HG02970 (cell line): Measurements from ENCODE around the gene CACNA1F.

Experiments used
- ATAC-seq: cut with Tn5 transposase; IDR thresholded peaks from one replicate; pipeline ENCODE4 v1.9.1; 2021; ENCODE audit warnings: mild to moderate bottlenecking, moderate library complexity, moderate number of reproducible peaks; ENCODE audit not compliant: unreplicated experiment, low FRiP score

Gene CACNA1F

DNA sequence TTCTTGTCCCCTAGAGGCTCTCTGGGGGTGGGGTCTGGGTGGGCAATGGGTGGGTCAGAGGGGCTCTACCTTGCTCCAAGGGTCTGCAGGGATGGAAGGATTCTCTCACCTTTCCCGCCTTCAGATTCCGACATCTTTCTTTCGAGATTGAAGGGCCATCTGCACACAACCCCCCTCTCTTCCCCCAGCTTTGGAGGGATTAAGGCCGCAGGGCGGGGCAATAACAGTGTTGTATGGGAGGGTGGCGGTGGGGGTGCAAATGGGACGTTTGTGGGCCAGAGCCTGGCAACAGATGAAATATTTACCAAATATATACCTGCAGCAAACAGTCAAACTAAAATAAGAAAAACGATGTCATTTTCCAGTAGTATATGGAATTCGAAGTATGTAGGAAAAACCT is at the start of gene CACNA1F:
CACNA1F (minus strand) TSS at position 165 of the 400 bp plus-strand sequence; CDS start at position 134, 31 bp downstream.
- ATAC-seq = no peak

DNA sequence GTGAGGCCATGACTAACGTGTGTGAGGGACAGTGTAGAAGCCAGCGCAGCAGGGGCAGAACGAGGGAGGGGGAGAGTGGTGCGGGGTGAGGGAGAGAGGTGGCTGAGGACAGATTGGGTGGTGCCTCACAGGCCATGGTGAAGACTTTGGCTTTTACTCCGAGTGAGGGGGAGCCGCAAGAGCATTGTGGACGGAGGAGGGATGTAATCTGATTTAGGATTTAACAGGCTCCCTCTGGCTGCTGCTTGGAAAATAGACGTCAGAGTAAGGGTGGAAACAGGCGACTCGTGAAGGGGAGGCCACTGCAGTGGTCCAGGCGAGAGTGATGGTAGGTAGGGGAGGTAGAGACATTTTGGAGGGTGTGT is 49.5 kb upstream of the CACNA1F start:
- no peak for ATAC-seq

DNA sequence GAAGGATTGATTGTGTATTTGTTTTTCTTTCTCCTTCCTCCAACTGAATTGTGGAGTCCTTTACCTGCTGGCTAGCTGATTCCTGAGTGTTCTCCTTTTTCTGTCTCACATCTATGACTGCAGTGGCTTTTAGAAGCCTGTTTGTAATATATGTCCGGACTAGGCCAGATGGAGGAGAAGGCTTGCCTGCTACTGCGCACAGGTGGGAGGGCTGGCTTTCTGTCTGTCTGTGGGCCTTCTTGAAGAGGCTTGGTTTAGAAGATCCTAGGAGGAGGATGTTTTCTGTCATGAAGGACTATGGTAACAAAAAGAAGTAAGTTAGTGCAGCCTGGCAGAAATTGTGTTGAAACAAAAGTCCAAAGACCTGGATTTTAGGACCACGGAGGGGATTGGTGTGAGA is 44.9 kb upstream of the CACNA1F start:
- ATAC-seq = no peak

DNA sequence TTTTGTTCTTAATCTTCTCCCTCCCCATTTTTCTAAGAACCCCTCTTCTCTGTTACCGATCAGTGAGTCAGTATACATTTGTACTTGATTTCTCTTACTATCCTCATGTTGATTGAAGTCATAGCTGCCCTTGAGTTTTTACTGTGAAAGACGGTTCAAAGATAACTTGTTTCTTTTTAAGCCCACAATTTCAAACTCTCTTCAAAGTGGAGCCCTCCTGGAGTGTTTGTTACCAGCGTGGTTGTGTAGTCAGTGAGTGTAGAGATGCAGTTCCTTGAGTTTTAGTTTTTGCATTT is 44.3 kb upstream of the CACNA1F start:
- no peak for ATAC-seq

DNA sequence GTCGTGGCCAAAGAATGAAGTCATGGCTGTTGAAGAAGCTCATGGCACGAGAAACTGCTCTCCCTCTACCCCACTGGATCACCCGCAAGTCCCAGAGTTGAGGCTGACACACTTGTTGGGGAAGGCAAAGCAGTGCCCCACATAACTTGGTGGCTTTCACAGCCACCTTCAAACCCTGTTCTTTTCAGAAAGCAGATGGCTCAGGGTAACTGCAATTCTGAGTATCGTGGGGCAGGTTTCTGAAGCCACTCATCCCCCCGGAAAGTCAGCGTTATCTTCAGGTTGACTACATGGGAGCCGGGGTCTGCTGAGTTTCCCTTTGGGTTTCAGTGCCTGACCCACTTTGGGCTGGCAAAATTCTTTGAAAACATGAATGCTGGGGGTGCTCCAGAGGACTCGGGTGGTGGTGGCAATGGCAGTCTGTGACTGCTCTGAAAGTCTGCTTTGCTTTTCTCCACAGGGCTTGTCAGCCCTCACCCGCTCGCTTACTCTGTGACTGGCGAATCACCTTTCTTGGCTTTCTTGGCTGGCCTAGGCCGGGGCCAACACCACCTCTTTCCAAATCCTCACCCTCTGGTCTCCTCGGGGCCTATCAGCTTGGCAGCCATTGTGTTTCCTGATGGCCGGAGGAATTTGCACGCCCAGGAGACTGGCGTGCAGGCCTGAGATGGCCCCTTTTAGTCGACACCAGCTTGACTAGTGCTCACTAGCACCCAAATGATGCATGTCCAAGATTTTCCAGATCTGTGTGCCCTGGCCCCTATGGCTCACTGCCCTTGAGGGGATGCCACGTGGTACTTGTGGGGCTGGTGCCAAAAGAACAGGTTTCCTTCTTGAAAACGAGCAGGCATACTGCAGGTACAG is 43.8 kb upstream of the CACNA1F start:
- ATAC-seq = no peak

DNA sequence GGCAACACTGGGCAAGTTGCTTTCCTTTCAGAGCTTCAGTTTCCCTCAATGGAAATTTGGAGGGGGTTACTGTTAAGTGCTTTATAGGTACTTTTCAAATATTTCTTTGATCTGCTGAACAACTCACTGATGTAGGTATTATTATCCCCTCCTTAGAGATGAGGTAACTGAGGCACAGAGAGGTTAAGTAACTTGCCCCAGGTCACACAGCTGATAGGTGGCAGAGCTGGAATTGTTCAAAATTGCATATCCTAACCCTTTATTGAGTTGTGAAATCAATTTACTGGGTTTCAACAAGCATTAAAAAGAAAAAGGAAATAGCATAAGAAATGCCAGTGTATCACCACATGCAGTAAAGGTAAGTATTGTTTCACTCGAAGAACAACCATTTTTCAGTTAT is 43.1 kb upstream of the CACNA1F start:
- no peak for ATAC-seq

DNA sequence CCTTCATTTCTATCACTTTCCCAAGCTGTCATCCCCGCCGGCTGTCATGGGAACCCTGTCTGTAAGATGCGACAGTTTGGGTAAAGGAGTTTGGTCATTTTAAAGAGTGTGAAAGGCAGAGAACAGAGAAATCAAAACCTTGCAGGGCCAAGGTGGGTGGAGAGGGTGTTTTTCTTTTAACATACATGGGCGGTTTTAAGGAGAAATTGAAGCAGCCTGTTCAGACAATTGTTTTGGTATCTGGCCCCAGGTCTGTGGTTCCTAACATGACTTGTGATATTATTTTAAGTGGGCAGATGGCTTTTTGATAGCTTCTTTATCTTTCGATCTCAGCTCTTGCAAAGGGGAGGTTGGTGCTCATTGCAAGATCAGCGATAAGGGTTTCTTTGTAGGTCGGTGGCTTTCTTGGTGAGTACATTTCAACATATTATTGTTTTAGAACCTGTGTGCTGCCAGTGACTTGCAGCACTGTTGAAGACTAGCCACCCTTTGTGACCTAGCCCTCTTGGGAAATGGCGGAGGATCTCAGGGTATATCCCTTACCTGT is 40.1 kb upstream of the CACNA1F start:
- ATAC-seq = no peak

DNA sequence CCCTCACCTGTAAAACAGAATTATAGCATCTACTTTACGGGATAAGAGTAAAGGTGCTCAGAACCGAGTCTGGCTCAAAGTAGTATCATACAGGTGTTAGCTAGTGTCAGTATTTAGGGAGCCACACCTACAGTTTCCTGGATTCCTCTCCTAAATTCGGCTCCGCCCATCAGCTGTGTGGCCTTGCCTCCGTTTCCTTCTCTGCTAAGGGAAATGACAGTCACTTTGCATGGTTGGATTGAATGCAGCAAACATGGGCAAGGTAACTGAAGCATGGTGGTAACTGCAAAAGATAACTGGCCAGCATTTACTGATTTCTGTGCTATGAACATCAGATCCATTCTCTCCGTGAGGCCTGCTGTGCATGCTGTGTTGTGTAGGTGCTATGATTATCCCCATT is 39.3 kb upstream of the CACNA1F start:
- no peak for ATAC-seq

DNA sequence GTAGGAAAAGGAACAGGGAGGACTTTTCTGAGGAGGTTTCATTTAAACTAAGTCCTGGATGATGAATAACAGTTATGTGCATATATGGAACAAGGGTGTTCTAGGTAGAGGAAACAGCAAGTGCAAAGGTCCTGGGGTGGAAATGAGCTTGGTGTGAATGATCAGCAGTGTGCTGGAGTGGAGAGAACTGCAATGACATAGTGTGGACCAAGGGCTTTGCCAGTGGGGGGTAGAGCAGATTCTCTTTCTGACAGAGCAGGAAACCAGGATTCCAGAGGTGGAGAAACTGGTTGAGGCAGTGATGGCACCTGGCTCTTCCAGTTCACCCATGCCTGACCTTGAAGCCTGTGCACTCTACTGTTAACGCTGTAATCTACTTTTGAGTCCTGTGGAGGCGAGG is 38.2 kb upstream of the CACNA1F start:
- no peak for ATAC-seq

DNA sequence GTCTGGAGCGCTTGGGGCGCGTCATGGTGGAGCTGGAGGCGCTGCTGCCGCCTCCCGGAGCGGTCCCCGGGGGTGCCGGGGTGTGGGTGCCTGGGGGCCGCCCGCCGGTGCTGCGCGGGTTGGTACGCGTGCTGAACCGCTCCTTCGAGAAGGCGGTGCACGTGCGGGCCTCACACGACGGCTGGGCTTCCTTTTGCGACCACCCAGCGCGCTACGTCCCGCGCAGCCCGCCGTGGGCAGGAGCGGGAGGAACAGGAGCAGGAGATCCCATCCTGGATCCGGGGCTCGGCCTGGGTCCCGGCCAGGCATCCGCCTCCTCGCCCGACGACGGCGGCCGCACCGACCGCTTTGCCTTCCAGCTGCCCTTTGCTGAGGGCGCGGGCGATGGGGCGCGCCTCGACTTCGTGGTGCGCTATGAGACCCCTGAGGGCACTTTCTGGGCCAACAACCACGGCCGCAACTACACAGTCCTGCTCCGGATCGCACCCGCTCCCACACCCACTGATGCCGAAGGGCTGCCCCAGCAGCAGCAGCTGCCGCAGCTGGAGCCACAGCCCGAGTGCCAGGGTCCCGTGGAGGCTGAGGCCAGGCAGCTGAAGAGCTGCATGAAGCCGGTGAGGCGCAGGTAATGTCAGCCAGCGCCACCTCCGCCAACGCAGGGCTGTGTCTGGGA is 37.2 kb upstream of the CACNA1F start:
- no peak for ATAC-seq

DNA sequence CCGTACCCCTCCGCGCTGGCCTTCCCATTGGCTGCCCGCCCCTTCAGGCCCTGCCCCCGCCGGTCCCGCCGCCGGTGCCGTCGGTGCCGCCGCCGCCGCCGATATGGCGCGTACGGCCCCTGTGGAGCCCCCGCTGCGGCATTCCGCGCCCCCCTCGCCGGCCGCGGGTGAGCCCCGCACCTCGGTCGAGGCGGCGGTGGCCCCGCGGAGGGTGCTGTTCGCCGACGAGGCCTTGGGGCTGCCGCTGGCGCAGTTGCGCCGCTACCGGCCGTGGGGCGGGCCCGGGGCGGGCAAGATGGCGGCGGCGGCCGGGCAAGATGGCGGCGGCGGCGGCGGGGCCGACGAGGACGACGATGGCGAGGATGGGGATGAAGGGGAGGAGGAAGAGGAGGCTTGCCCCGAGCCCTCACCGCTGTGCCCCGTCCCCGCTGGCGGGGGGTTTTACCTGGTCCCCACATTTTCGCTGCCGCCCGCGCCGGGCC is 36.7 kb upstream of the CACNA1F start, which contains the start of gene PPP1R3F:
PPP1R3F (plus strand) TSS at position 27 of the 482 bp plus-strand sequence; CDS start at position 104, 77 bp downstream.
- ATAC-seq = peak; percentile 21

DNA sequence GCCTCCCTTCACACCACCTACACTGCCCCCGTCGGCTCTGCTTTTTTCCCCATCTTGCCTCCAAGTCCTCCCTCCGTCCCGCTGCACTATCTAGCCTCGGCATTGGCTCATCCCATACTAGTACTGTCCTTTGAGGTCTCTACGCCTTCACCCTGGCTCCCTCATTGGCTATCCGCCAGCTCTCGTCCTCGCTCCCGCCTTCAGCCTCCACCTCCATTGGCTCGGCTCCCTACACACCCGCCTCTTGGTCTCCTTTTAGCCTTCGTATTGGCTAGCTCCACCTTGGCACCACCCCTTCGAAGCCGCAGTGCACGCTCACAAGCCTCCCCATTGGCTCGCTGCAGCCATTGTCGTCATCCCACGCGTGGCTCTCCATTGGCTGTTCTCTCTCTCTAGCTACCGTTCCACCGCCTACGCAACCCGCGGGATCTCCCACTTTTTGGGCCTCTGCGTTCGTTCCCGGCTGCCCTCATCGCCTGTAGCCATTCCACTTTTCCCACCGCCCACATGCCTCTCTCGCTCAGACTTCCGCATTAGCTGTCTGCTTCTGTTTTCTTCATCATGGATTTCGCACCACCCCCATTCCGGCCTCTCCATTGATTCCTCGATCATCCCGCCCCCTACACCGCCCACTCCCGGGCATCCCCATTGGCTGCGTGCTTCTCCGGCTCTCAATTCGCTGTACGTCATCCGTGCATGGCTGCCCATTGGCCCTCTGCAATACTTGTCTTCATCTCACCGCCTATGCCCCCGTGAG is 36.0 kb upstream of the CACNA1F start:
- ATAC-seq = peak; percentile 81

DNA sequence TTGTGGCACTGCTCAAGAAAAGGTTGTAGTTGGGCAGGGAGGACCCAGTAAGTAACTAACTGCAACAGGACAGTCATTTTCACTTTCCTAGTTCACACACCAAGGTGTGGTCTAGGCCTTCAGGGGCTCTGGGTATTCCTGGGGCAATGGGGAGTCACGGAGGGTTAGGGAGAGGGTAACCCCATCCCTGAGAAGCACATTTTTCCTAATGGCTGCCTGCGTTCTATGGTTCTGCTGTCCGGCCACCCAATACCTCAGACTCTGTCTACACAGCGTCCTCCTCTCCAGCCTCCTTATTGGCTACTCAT is 35.5 kb upstream of the CACNA1F start:
- no peak for ATAC-seq

DNA sequence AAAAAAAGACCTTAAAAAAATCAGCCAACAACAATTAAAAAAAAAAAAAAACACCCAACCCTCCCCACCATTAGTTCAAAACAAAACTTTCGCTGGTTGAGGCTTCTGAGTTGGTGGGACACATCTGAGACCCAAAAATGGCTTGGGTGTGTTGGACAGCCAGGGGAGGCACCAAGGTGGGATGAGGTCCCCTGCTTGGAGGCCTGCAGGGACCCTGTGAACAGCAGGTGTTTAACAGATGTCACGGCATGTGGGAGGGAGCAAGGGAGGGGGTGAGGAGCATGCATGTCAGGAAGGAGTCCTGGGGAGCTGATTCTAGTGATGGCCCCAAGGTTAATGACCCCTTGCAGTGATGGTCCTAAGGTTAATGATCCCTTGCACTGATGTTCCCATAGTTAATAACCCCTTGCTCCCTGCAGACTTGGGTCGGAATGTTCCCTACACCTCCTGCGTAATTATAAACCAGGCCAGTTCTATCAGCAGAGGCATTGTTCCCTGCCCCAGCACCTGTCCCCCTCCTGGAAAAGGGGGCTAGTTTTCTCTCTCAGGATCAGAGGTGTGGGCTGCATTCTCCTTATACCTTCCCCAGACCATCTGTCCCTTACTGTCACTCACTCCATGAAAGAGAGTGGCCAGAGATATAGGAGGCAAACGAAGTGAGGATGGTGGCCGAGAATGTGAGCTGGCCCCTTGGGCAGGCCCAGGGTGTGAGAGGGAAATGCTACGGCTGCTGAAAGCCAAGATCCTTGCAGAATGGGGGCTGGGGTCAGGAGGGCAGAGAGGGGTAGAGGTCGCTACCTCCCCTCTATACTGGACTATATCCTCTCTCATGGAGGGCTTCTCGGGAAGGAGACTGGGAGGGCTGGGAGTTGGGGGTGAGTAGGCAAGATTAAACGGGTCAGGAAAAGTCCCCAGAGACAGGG is 33.6 kb upstream of the CACNA1F start:
- no peak for ATAC-seq

DNA sequence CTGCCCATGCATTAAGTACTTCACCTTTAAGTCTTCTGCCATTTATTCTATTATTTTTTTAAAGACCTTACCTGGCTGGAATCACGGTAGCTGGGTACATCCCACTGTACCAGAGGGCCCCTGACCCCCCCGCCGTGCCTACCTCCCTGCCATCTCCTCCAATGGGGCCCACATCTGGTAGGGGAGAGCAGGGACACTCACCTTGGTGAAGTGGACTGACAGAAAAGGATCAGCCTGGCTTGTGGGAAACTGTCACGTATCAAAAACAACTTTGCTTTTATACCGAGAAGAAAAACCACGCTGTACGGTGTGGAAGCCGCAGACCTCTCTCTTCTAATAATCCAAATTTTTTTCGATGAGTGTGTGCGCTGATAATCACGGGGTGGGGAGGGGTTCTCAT is 31.3 kb upstream of the CACNA1F start, which contains the start of gene FOXP3:
FOXP3 (minus strand) TSS at position 251 of the 400 bp plus-strand sequence. CDS start 6,205 bp downstream, outside the sequence.
- no peak for ATAC-seq

DNA sequence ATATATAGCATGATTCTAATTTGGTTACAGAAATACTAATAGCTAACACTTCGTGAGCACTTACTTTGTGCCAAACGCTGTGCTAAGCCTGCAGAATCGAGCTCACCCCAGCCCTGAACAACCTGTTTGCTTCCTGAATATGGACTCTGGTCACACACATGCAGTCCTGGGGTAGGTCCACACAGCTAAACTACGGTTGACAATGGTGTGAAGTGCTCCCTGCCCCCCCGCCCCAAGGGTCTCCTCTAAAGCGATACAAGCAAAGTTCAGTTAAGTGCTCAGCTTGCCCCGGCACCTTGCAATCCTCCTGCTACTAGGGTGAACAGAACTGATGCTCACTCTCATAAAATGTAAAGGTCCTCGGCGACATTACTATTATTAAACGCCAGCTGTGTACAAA is 30.5 kb upstream of the CACNA1F start:
- ATAC-seq = no peak

DNA sequence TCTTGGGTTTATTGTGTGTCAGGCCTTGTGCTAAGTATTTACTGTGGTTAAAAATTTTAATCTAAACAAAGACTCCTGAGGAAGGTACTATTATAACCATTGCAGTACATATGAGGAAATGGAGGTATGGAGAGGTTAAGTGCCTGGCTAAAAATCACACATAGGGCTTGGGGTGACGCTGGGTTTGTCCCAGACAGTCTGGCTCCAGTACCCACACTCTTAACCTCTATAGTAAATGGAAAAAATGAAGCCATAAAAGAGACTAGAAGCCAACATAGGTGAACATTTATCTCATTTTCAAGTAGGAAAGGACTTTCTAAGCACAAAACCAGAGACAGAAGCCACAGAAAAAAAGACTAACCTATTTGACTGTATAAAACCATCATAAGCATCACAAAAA is 29.5 kb upstream of the CACNA1F start:
- ATAC-seq = no peak

DNA sequence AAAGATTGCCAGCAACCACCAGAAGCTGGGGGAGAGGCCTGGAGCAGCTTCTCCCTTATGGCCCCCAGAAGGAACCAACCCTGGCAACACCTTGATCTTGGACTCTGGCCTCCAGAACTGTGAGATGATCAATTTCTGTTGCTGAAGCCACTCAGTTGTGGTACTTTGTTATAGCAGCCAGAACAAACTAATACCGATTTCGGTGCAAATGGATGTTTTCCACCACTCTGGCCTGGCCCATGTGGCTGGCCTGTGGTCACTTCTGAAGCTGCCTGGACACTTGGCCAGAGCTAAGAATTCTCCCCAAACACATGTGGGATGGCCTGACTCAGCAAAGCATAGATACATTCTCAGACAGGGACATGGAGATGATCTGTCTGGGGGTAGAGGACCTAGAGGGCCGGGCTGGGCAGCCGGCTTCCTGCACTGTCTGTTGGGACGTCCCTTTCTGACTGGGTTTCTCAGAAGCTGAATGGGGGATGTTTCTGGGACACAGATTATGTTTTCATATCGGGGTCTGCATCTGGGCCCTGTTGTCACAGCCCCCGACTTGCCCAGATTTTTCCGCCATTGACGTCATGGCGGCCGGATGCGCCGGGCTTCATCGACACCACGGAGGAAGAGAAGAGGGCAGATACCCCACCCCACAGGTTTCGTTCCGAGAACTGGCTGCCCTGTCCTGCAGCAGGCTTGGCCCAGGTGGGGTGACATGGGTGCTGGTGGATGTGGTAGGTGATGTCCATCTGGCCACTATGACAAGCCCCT is 27.3 kb upstream of the CACNA1F start:
- ATAC-seq = no peak

DNA sequence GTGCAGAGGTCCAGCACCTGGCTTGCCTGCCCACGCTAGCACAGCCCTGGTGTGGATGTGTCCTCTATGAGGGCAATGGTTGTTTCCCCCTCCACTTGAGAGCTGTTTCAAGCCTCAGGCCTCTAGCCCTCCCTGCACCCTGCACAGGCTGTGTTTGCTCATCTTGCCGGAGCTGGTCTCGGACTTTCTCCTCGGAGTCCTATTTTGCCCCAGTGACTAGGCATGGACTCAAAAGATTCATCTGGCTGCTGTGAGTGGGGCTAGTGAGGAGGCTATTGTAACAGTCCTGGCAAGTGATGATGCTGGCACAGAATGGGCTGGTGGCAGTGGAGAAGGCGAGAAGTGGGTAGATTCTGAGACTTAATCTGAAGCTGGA is 25.6 kb upstream of the CACNA1F start:
- no peak for ATAC-seq
